GM12878 (cell line): Measurements from ENCODE around the gene CLDN5. TPM values are rescaled to one million over a fixed set of nuclear protein-coding genes. Genes with fewer than 3 reads are reported as not detected.

Experiments used
- ATAC-seq: fragments of 200-7000 bp; cut with Tn5 transposase; 3 replicates; pipeline ENCODE4 v1.9.1; 2020; ENCODE audit warnings: mild to moderate bottlenecking, moderate library complexity
- BruUV-seq: library from RNA; stranded (reverse); fragments of 400-500 nt; replicated peaks from 2 replicates; lab custom pipeline; 2021; lab: Mats Ljungman, UMichigan
- CTCF ChIA-PET: fragments of 300-600 bp; sonication (Branson Sonifier 250); formaldehyde crosslinking; extraction: SDS; loops from one replicate; lab custom pipeline; 2021; ENCODE audit warnings: inconsistent platforms; lab: Yijun Ruan, JAX
- POLR2A ChIA-PET: fragments of 350-600 bp; formaldehyde crosslinking; extraction: SDS; loops from one replicate; lab custom pipeline; 2021; ENCODE audit warnings: inconsistent platforms; lab: Charles Lee
- RAD21 ChIA-PET: fragments of 300-600 bp; sonication (Branson Sonifier 250); formaldehyde crosslinking; loops from one replicate; lab custom pipeline; 2023; ENCODE audit warnings: antibody characterized with exemption; ENCODE audit not compliant: unreplicated experiment; lab: Charles Lee
- SMC1A ChIA-PET: fragments of 300-600 bp; sonication (Branson Sonifier 250); formaldehyde crosslinking; loops from one replicate; lab custom pipeline; 2023; ENCODE audit not compliant: unreplicated experiment, uncharacterized antibody; lab: Charles Lee
- DNase-seq: peaks from one replicate; pipeline ENCODE4 v3.0.0-alpha.2; 2011; ENCODE audit warnings: low read depth, low spot score
- FAIRE-seq: peaks from 3 replicates; lab custom pipeline; 2011; peaks lifted over from hg19 to GRCh38; lab: Jason Lieb, UNC
- H2AFZ ChIP-seq: 2 replicates; pipeline ENCODE4 v1.6.0; 2011; ENCODE audit warnings: low read depth, low read length, control low read depth; ENCODE audit not compliant: control insufficient read depth
- H3K27ac ChIP-seq: 2 replicates; pipeline ENCODE4 v1.5.1; 2011; ENCODE audit warnings: control low read depth; ENCODE audit not compliant: control insufficient read depth, insufficient read depth
- H3K27me3 ChIP-seq, 2 experiments: replicated peaks in 1 of 2; 2 replicates each; pipeline versions ENCODE4 v1.6.0 to v1.6.1; 2011; ENCODE audit warnings: low read length in 1 of 2; ENCODE audit not compliant: control insufficient read depth in 2 of 2, insufficient read depth in 2 of 2
- H3K36me3 ChIP-seq, 2 experiments: 2 replicates each; pipeline ENCODE4 v1.5.1; 2011; ENCODE audit warnings: low read length in 1 of 2; ENCODE audit not compliant: control insufficient read depth in 2 of 2, insufficient read depth in 2 of 2
- H3K4me1 ChIP-seq: 2 replicates; pipeline ENCODE4 v1.6.1; 2011; ENCODE audit warnings: mild to moderate bottlenecking, low read length, moderate library complexity, mixed read lengths; ENCODE audit not compliant: control insufficient read depth, insufficient read depth
- H3K4me2 ChIP-seq: 2 replicates; pipeline ENCODE4 v1.6.0; 2011; ENCODE audit warnings: control low read depth; ENCODE audit not compliant: control insufficient read depth, insufficient read depth
- H3K4me3 ChIP-seq: fragments of 200-600 bp; sonication (generic); 2 replicates; pipeline ENCODE4 v1.5.1; 2016
- H3K79me2 ChIP-seq: 2 replicates; pipeline ENCODE4 v1.6.0; 2011; ENCODE audit warnings: low read length; ENCODE audit not compliant: control insufficient read depth, insufficient read depth
- H3K9ac ChIP-seq: 2 replicates; pipeline ENCODE4 v1.8.0; 2011; ENCODE audit warnings: low read length, control low read depth, mixed read lengths; ENCODE audit not compliant: control insufficient read depth, insufficient read depth
- H3K9me3 ChIP-seq: replicated peaks from 3 replicates; pipeline ENCODE4 v1.5.1; 2011; ENCODE audit warnings: mild to moderate bottlenecking, low read length; ENCODE audit not compliant: control insufficient read depth, insufficient read depth
- H4K20me1 ChIP-seq: 2 replicates; pipeline ENCODE4 v1.6.0; 2011; ENCODE audit not compliant: control insufficient read depth, insufficient read depth
- BCL3 ChIP-seq: IDR thresholded peaks from 2 replicates; pipeline ENCODE4 v1.6.1; 2011; ENCODE audit warnings: borderline replicate concordance, low read depth, mild to moderate bottlenecking, moderate library complexity, low read length; ENCODE audit not compliant: insufficient read depth, poor library complexity, severe bottlenecking
- BRCA1 ChIP-seq: IDR thresholded peaks from 2 replicates; pipeline ENCODE4 v1.6.1; 2011; ENCODE audit warnings: low read depth, low read length, improper control_type of control experiment
- FOS ChIP-seq: IDR thresholded peaks from 3 replicates; pipeline ENCODE4 v1.6.1; 2011; ENCODE audit warnings: borderline replicate concordance; ENCODE audit not compliant: insufficient read length; ENCODE audit errors: extremely low read depth
- HDGF ChIP-seq: fragments of 450-650 bp; IDR thresholded peaks from 2 replicates; pipeline ENCODE4 v1.6.1; 2016; ENCODE audit warnings: antibody characterized with exemption
- KDM1A ChIP-seq: fragments of 200-600 bp; sonication (generic); IDR thresholded peaks from 2 replicates; pipeline ENCODE4 v1.6.1; 2016; ENCODE audit warnings: borderline replicate concordance
- MTA3 ChIP-seq: IDR thresholded peaks from 2 replicates; pipeline ENCODE4 v1.6.1; 2012; ENCODE audit warnings: low read length, inconsistent platforms, borderline replicate concordance
- MYB ChIP-seq: fragments of 150-350 bp; IDR thresholded peaks from 2 replicates; pipeline ENCODE4 v1.6.1; 2014; ENCODE audit warnings: mild to moderate bottlenecking, low read depth, low read length, borderline replicate concordance
- MYC ChIP-seq: IDR thresholded peaks from 2 replicates; pipeline ENCODE4 v1.6.1; 2011; ENCODE audit warnings: mild to moderate bottlenecking, low read length, moderate library complexity, inconsistent platforms; ENCODE audit not compliant: insufficient read depth, insufficient replicate concordance, insufficient read length, severe bottlenecking
- NBN ChIP-seq: fragments of 450-650 bp; IDR thresholded peaks from 2 replicates; pipeline ENCODE4 v1.6.1; 2016
- NR2F1 ChIP-seq: fragments of 450-650 bp; conservative IDR thresholded peaks from 2 replicates; pipeline ENCODE4 v1.6.1; 2017; ENCODE audit warnings: mild to moderate bottlenecking
- POLR2A ChIP-seq: IDR thresholded peaks from 2 replicates; pipeline ENCODE4 v1.6.1; 2011; ENCODE audit warnings: low read depth, mild to moderate bottlenecking, low read length
- POU2F2 ChIP-seq: IDR thresholded peaks from 3 replicates; pipeline ENCODE4 v1.6.1; 2011; ENCODE audit warnings: low read depth, mild to moderate bottlenecking, low read length, borderline replicate concordance
- RBBP5 ChIP-seq: fragments of 200-600 bp; sonication (generic); conservative IDR thresholded peaks from 2 replicates; pipeline ENCODE4 v1.6.1; 2016
- SMARCA5 ChIP-seq: fragments of 450-650 bp; IDR thresholded peaks from 2 replicates; pipeline ENCODE4 v1.6.1; 2017; ENCODE audit warnings: mild to moderate bottlenecking
- SRF ChIP-seq, 2 experiments: IDR thresholded peaks; 2 replicates each; pipeline ENCODE4 v1.6.1; 2011; ENCODE audit warnings: low read depth in 2 of 2, low read length in 2 of 2, mild to moderate bottlenecking in 1 of 2, moderate library complexity in 1 of 2
- TAF1 ChIP-seq: IDR thresholded peaks from 2 replicates; pipeline ENCODE4 v1.6.1; 2011; ENCODE audit warnings: mild to moderate bottlenecking, low read depth, low read length, borderline replicate concordance
- TBL1XR1 ChIP-seq: IDR thresholded peaks from 2 replicates; pipeline ENCODE4 v1.6.1; 2012; ENCODE audit warnings: low read depth, low read length, improper control_type of control experiment
- YY1 ChIP-seq: IDR thresholded peaks from 2 replicates; pipeline ENCODE4 v1.6.1; 2011; ENCODE audit warnings: low read depth, mild to moderate bottlenecking, low read length
- ZBED1 ChIP-seq: IDR thresholded peaks from 2 replicates; pipeline ENCODE4 v1.6.1; 2016; ENCODE audit warnings: borderline replicate concordance
- WGBS: methylation state at CpG from one replicate; pipeline ENCODE4 v1.1.6; 2016; ENCODE audit warnings: low lambda C conversion rate; ENCODE audit not compliant: insufficient replicate concordance, insufficient coverage; ENCODE audit errors: missing lambda C conversion rate; 5-methylcytosine and 5-hydroxymethylcytosine counted together
- in situ Hi-C: fragments of 300-500 bp; cut with MboI; formaldehyde crosslinking; loops from 9 replicates; pipeline ENCODE4 v1.14.3; 2018; ENCODE audit warnings: mixed read lengths
- intact Hi-C: fragments of 100-400 bp; cut with micrococcal nuclease; formaldehyde crosslinking; loops from one replicate; pipeline ENCODE4 v1.14.2; 2022; ENCODE audit not compliant: unreplicated experiment
- polyA plus RNA-seq, 11 experiments: library from polyadenylated mRNA; depleted of rRNA in 4 of 11; unstranded in 6 of 11; stranded (reverse) in 5 of 11; fragments of >200 nt; fragmentation: Nextera tagmentation in 4 of 11; fragmentation: Illumina TruSeq in 1 of 11; extraction: Ambion mirVana in 4 of 11; extraction: Trizol in 1 of 11; gene quantifications; 1 replicate in 1 of 11; 2 replicates in 10 of 11; pipeline versions ENCODE4 v1.2.1 to v1.2.3, GENCODE V29; 2011 to 2016; ENCODE audit warnings: inconsistent platforms in 2 of 11, missing spikeins in 2 of 11, low read depth in 1 of 11
- total RNA-seq, 4 experiments: library from RNA; depleted of rRNA in 3 of 4; stranded (reverse); fragments of >200 nt in 3 of 4; fragmentation: Illumina TruSeq in 1 of 4; extraction: Trizol in 1 of 4; gene quantifications; 2 replicates each; pipeline versions ENCODE4 v1.2.1 to v1.2.3, GENCODE V29; 2013 to 2021
- TF ChIP-seq, protein P1 (sequence below): fragments of 150-350 bp; IDR thresholded peaks from 2 replicates; pipeline ENCODE4 v1.6.1; 2016; ENCODE audit warnings: low read depth, low read length

The CLDN5 gene
- total and polyA plus RNA-seq, 10 of the 15 experiments (the other 5 are each of a cell fraction or from before 2014, with no cell fraction given), result 0.15 TPM; not detected in 9

DNA sequence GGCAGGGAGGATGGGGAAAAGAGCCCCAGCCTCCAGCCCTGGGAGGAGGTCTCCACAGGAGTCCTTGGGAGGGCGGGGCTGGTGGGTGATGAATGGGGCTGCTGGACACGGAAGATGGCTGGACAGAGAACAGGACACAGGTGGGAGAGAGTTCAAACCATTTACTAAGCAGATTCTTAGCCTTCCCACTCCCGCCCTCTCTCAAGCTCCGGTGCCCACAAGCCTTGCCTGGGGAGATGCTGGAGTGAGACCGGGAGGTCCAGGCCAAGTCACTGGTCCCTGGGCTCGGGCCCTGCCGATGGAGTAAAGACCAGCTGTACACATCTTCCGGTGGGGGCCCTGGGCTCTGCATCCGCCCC, 1.4 kb downstream of the CLDN5 start:
- WGBS, result 71% methylated on average over 7 of the region's 9 CpGs
- no TSS peak for BruUV-seq
- Histone ChIP-seq H3K79me2 (no peaks in the 10 kb centered on the region), H3K4me2 (no peak overlapping the region), H4K20me1 (no peaks in the 10 kb centered on the region), H3K4me3 (no peak overlapping the region), H3K9me3 (no peaks in the 10 kb centered on the region), H3K36me3 (peaks cover 0 to 7% of the 10 kb centered on the region in 2 experiments; a peak in 2 of 4 replicates)
- RAD21 ChIA-PET, result no interaction called here
- DNase-seq (no peak), ATAC-seq (no peak)
- intact Hi-C loops, result no loop called here
- no peak for TF ChIP-seq SMARCA5
- TF ChIP-seq SRF (IDR thresholded peaks at IDR 0.05; ENCODE audit: low read depth in 2 of 2, low read length in 2 of 2), result no peak
- TF ChIP-seq YY1, result no peak
- TF ChIP-seq BRCA1, result no peak
- TF ChIP-seq MYC, result no peak
- TF ChIP-seq POU2F2, result no peak
- no peak for TF ChIP-seq ZBED1
- no peak for TF ChIP-seq TAF1
- TF ChIP-seq HDGF, result no peak
- no peak for TF ChIP-seq TBL1XR1
- no peak for TF ChIP-seq BCL3
- TF ChIP-seq POLR2A, result no peak
- no peak for TF ChIP-seq RBBP5
- TF ChIP-seq, protein P1, sequence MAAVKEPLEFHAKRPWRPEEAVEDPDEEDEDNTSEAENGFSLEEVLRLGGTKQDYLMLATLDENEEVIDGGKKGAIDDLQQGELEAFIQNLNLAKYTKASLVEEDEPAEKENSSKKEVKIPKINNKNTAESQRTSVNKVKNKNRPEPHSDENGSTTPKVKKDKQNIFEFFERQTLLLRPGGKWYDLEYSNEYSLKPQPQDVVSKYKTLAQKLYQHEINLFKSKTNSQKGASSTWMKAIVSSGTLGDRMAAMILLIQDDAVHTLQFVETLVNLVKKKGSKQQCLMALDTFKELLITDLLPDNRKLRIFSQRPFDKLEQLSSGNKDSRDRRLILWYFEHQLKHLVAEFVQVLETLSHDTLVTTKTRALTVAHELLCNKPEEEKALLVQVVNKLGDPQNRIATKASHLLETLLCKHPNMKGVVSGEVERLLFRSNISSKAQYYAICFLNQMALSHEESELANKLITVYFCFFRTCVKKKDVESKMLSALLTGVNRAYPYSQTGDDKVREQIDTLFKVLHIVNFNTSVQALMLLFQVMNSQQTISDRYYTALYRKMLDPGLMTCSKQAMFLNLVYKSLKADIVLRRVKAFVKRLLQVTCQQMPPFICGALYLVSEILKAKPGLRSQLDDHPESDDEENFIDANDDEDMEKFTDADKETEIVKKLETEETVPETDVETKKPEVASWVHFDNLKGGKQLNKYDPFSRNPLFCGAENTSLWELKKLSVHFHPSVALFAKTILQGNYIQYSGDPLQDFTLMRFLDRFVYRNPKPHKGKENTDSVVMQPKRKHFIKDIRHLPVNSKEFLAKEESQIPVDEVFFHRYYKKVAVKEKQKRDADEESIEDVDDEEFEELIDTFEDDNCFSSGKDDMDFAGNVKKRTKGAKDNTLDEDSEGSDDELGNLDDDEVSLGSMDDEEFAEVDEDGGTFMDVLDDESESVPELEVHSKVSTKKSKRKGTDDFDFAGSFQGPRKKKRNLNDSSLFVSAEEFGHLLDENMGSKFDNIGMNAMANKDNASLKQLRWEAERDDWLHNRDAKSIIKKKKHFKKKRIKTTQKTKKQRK, result no peak
- no peak for TF ChIP-seq KDM1A
- no peak for TF ChIP-seq FOS
- no peak for TF ChIP-seq NBN
- no peak for TF ChIP-seq MTA3
- TF ChIP-seq MYB, result no peak
- TF ChIP-seq NR2F1, result no peak
- TF ChIP-seq, all 136 proteins: peak for 0
- CTCF ChIA-PET, result no interaction called here
- no peak for FAIRE-seq
- H3K4me1 ChIP-seq, result no peaks in the 10 kb centered on the region
- H2AFZ ChIP-seq, result no peak overlapping the region
- no peak overlapping the region for H3K9ac ChIP-seq
- H3K27me3 ChIP-seq, result peaks cover 0 to 2% of the 10 kb centered on the region in 2 experiments; a peak in 2 of 4 replicates
- H3K27ac ChIP-seq, result no peak overlapping the region
- SMC1A ChIA-PET, result no interaction called here
- in situ Hi-C loops, result no loop called here
- POLR2A ChIA-PET, result no interaction called here
